HG03520 (cell line): ENCODE measurements around the gene KRTAP5-9.
"Not testable (repeated sequence)": the region's sequence is repeated elsewhere in the genome, so short reads cannot be mapped to it uniquely, and the experiment has no call there.

Source experiments
- ATAC-seq: cut with Tn5 transposase; IDR thresholded peaks from one replicate; pipeline ENCODE4 v1.9.1; 2021; ENCODE audit warnings: mild to moderate bottlenecking, moderate library complexity; ENCODE audit not compliant: unreplicated experiment

The KRTAP5-9 gene

DNA sequence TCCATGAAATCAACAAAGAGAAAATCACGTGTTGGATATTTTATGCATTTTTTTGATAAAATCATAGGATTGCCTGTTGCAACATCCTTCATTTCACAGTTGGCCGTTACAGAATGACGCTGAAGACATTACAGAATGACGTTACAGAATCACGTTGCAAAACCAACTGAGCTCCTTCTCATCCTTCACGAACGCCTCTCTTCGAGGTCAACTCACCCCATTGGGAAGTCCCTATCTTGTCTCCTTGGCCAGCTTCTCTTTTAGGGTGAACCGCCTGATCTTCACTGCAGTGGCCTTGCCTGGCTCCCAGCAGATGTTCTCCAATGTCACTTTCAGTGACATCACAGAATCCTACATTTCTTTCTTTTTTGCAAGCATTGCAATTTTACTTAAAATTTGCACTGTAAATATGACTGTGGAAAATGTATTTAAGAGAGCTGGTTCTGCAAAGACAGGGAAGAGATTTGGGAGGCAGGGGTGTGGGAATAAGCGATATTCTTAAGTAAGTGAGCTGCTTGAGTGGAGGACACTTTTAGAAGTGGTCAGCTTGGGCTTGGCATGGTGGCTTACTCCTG, 16.1 kb upstream of the KRTAP5-9 start:
- ATAC-seq = no peak

DNA sequence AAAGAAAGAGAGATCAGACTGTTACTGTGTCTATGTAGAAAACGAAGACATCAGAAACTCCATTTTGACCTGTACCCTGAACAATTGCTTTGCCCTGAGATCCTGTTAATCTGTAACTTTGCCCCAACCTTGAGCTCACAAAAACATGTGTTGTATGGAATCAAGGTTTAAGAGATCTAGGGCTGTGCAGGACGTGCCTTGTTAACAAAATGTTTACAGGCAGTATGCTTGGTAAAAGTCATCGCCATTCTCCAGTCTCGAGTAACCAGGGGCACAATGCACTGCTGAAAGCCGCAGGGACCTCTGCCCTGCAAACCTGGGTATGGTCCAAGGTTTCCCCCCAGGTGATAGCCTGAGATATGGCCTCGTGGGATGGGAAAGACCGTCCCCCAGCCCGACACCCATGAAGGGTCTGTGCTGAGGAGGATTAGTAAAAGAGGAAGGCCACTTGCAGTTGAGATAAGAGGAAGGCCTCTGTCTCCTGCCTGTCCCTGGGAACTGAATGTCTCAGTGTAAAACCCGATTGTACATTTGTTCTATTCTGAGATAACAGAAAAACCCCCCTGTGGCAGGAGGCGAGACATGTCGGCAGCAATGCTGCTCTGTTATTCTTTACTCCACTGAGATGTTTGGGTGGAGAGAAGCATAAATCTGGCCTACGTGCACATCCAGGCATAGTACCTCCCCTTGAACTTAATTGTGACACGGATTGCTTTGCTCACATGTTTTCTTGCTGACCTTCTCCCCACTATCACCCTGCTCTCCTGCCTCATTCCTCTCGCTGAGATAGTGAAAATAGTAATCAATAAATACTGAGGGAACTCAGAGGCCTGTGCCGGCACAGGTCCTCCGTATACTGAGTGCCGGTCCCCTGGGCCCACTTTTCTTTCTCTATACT, 13.3 kb upstream of the KRTAP5-9 start:
- ATAC-seq = not testable (repeated sequence)

DNA sequence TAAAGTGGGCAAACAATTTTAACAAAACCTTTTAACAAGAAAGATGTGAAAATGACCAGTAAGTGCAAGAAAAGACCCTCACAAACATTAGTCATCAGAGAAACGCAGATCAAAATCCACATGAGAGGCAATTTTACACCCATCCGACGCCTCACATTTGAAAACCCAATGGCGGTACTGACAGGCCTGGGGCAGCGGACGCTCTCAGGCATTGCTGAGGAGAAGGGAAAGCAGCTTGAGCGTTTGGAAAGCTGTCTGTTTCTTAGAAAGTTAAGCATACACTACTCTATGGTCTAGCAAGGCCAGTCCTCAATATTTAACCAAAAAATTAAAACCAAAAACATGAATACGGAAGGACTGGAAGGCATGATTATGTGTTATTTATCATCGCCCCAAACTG, 12.4 kb upstream of the KRTAP5-9 start:
- no peak for ATAC-seq

DNA sequence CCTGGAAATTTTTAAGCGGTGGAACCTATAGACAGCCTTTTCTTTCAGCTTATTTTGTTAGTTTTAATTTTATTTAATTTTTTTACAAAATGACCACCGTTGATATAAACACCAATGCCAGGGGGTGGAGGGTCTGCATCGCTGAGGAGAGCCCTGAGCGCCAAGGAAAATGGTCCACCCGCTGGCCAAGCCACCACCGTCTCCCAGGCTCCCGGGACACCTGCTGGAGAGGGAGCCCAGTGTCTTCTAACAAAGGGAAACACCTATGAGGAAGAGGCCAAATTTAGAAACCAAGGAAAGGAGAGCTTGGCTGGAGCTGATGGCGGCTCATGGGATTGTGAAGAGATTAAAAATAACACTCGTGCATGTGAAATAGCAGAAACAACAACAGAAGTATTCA, 10.7 kb upstream of the KRTAP5-9 start:
- no peak for ATAC-seq

DNA sequence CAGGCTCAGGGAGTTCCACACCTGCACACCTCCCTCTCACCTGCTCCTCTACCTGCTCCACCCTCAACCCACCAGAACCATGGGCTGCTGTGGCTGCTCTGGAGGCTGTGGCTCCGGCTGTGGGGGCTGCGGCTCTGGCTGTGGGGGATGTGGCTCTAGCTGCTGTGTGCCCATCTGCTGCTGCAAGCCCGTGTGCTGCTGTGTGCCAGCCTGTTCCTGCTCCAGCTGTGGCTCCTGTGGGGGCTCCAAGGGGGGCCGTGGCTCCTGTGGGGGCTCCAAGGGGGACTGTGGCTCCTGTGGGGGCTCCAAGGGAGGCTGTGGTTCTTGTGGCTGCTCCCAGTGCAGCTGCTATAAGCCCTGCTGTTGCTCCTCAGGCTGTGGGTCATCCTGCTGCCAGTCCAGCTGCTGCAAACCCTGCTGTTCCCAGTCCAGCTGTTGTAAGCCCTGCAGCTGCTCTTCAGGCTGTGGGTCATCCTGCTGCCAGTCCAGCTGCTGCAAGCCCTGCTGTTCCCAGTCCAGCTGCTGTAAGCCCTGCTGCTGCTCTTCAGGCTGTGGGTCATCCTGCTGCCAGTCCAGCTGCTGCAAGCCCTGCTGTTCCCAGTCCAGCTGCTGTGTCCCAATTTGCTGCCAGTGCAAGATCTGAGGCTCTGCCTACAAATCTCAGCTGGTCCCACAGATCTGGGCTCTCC, 10.1 kb upstream of the KRTAP5-9 start, which contains the start of gene KRTAP5-8:
Gene KRTAP5-8 (plus strand): TSS at position 49 of the 689 bp plus-strand sequence. CDS start 31 bp downstream, at position 80.
- ATAC-seq = not testable (repeated sequence)

DNA sequence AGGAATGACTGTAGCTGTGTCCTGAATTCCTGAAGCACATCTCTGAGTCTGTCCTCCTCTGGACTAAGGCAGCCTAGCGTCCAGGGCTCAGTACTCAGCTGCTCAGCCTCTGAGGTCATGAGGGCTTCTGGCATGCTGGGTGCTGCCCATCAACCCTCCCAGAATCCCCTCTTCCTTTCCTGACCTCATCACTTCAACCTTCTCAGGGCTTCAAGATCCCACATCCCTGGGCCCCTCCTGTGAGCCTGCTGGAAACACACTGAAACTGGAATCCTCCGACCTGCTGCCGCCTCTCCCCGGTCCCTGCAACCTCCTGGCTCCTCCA, 9.6 kb upstream of the KRTAP5-9 start:
- ATAC-seq = no peak

DNA sequence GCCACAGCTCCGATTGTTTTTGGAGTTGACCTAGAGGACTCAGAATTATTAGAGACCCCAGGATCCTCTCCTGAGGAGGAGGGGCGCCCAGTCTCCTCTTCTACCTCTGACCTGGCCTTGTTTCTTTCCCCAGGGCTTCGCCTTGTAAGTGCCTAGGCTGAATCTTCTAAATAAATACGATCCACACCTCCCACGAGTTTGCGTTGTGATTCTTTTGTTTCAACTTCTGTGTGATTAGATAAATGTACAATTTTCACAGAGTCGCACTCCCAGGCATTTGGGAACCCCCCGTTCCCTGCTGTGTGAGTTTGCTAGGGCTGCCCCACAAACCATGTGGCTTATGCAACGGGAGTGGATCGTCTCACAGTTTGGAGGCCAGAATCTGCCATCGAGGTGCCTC, 9.2 kb upstream of the KRTAP5-9 start:
- no peak for ATAC-seq

DNA sequence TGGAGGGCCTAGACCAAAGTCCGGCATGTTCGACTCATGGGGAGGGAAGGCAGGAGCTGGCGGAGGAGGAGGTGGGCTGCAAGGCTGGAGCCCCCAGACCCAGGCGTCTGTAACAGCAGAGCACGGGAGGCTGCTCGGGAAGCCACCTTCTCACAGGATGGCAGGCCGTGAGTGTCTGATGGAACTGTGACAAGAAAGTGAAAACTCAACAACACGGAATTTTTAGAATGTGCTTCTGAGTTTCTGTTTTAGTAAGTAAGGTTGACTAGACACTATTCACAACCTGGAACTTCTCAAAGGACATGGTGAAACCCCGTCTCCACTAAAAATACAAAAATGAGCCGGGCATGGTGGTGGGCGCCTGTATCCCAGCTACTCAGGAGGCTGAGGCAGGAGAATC, 8.2 kb upstream of the KRTAP5-9 start:
- not testable (repeated sequence) for ATAC-seq

DNA sequence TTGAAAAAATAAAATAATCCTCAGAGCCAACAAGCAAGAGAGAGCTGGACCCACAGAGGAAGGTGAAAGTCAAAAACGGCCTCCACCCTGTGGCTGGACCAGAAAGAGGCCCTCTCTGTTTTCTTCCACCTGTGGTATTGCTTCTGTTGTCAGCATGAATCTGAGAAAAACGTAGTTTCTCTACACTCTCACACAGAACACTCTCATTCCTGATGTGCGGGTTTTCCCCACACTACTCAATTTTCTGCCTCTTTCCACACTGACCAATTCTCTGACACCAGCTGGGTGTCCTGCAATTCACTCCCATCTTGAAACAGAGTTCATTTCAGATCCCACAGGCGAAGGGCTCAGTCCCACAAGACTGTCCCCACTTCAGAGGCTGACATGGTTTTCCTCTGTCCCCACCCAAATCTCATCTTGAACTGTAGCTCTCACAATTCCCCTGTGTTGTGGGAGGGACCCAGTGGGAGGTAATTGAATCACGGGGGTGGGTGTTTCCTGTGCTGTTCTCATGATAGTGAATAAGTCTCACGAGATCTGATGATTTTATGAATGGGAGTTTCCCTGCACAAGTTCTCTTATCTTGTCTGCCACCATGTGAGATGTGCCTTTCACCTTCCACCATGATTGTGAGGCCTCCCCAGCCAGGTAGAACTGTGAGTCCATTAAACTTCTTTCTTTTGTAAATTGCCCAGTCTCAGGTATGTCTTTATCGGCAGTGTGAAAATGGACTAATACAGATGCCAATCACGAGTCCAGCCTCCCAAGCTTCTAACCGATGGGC, 7.5 kb upstream of the KRTAP5-9 start:
- not testable (repeated sequence) for ATAC-seq

DNA sequence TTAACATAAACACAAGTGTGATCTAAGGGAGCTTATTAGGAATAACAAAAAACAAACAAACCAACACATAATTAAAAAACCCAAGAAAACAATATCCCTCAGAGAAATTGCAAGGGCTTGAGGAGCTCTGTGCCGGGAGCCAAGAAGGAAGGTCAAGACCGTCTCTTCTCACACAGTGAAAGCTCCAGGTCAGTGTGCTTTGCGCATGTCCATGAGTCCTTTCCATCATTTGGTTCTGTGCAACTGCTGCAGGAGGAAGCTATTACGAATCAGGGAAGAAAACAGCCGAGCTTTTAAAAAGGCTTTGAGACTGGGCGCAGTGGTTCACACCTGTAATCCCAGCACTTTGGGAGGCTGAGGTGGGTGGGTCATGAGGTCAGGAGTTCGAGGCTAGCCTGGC, 5.8 kb upstream of the KRTAP5-9 start:
- ATAC-seq = no peak

DNA sequence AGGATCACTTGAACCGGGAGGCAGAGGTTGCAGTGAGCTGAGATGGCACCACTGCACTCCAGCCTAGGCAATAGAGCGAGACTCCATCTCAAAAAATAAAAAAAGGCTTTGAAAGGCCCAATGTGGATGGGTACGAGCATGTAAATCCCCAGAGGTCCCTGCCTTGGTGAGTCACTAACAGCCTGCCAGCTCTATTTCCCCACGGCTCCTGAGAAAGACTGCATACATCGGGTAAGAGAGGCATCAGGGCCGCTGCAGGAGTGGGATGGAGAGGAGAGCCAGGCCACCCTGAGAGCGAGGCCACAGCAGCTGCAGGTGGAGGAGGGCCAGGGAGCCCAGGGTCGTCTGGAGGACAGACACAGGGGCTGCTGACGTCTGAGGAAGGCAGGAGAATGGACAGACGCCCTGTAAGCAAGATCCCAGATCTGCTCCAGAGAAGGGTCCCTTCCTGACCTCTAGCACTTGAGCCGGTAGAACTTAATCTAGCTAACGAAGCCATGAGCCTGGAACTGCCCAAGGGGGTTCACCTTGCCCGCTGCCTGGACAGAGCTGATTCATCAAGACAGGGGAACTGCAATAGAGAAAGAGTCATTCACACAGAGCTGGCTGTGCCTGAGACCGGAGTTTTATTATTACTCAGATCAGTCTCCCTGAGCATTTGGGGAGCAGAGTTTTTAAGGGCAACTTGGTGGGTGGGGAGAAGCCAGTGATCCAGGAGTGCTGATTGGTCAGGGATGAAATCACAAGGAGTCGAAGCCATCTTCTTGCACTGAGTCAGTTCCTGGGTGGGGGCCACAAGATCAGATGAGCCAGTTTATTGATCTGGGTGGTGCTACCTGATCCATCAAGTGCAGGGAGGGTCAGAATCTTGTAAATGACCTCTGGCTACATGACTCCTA, 5.1 kb upstream of the KRTAP5-9 start:
- no peak for ATAC-seq

DNA sequence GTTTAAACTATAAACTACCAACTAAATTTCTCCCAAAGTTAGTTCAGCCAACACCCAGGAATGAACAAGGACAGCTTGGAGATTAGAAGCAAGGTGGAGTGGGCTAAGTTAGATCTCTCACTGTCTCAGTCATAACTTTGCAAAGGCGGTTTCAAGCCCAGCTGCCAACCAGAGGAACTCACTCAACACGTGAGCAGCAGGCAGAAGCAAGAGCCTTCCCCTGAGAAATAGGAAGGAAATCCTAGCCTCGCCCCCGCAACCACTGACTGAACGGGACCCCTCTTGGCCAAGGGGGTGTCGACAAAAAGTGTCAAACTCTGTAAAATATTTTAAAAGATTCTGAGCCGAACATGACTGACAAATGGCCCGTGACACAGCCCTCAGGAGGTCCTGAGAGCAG, 4.4 kb upstream of the KRTAP5-9 start:
- ATAC-seq = no peak

DNA sequence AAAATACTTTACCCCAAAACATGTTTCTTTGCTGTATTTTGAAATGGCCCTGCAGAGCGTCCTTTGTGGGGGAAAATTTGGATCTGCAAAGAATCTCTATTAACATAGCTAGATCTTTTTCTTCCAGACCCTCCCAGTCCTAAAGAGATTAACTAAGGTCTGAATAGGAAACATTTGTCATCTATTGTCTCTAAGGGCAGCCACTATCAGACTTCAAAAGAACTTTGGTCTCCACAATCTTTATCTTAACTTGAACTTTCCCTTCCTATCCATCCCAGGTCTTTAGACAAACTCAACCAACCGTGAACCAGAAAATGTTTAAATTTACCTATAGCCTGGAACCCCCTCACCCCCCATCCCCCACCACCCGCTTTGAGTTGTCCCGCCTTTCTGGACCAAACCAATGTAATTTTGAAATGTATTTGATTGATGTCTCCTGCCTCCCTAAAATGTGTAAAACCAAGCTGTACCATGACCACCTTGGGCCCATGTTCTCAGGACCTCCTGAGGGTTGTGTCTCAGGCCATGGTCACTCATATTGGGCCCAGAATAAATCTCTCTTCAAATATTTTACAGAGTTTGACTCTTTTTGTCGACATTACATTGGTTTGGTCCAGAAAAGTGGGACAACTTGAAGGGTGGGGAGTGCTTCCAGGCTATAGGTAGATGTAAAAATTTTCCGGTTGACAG, 3.5 kb upstream of the KRTAP5-9 start:
- no peak for ATAC-seq

DNA sequence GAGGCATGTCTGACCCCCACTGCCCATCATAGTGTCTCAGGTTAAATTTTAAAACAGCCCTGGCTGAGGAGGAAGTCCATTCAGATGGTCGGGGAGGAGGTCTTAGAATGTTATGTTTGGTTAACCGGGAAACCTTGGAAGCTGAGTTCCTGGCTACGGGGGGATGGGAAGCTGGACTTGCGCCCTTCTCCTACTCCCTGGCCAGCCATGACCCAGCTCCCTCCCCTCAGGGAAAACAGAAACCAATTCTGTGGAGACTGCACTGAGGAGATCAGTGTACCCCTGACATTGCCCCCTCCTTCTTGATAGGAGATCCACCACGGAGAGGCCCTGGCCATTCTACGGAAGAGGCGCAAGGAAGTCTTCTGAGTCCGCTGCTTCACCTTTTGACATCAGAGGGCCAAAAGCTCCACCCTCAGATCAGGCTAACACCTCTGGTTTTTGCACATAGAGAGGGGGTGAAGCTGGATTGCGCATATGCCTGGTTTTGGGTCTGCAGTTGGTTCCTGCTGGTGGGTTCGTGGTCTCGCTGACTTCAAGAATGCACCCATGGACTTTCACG, 2.7 kb upstream of the KRTAP5-9 start:
- no peak for ATAC-seq

DNA sequence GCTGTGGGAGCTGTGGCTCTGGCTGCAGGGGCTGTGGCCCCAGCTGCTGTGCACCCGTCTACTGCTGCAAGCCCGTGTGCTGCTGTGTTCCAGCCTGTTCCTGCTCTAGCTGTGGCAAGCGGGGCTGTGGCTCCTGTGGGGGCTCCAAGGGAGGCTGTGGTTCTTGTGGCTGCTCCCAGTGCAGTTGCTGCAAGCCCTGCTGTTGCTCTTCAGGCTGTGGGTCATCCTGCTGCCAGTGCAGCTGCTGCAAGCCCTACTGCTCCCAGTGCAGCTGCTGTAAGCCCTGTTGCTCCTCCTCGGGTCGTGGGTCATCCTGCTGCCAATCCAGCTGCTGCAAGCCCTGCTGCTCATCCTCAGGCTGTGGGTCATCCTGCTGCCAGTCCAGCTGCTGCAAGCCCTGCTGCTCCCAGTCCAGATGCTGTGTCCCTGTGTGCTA, 514 bp downstream of the KRTAP5-9 start:
- ATAC-seq = no peak

DNA sequence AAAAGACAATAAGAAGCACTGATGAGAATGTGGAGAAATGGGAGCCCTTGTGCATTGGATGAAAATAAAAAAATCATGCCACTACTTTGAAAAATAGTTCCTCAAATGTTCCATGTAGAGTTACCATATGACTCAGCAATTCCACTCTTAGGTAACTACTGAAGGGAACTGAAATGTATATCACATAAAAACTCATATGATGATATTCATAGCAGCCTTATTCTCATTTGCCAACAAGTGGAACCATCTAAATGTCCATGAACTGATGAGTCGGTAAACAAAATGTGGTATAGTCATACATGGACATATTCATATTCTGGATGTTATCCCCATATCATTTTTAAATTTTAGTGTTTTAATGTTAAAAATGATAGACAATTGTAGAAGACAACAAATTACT, 3.5 kb downstream of the KRTAP5-9 start:
- no peak for ATAC-seq

DNA sequence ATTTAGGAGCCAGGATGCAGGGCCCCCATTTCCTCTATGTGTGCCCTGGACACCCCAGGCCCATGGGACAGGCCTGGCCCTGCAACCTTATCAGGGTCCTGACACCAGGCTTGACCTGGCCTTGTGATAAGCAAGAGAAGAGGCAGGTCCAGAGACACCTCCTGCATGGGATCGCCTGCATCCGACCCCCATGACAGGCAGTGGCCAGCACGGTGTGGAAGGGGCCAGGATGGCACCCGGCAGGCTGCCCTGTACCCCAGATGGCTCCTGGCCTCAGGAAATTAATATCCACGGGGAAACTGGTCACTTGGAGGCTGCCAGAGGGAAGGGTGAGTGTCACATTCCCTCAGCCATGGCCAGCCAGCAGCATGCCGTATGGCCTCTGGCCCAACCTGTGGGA, 6.8 kb downstream of the KRTAP5-9 start:
- no peak for ATAC-seq

DNA sequence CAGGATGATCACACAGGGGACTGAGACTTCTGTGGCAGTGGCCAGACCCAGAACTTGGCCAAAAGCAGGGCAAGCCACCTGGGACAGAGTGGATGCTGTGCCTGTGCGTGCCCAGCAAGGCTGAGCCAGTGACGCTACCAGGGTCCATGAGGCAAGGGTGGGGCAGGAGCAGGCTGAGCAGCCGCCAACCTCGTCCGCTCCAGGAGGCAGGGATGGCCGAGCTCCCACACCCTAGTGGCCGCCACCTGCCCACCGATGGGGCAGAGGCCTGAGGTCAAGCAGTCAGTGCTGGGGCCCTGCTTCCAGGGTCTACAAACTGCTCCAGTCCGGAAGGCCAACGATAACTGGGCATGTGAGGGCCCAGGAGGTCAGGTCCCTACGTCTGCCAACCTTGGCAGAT, 7.3 kb downstream of the KRTAP5-9 start:
- no peak for ATAC-seq

DNA sequence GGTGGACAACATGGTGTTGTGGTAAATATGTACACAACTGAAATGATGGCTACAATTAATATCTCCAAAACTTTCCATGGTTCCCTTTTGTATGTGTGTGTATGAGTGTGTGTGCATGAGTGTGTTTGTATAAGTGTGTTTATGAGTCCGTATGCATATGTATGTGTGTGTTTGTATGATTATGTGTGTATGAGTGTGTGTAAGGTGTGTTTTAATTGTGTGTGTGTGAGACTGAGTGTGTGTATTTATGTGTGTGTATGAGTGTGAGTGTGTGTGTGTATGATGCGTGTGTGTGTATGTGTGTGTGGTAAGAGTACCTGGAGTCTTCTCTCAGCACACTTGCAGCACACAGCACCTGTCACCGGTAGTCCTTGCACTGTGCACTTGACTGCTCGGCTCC, 7.8 kb downstream of the KRTAP5-9 start:
- no peak for ATAC-seq
